K562 (cell line): ENCODE data around the gene ARF1. TPM values are rescaled to one million over a fixed set of nuclear protein-coding genes. Genes with fewer than 3 reads are reported as not detected.

Experiments
- CBX2 ChIP-seq: fragments of 200-600 bp; sonication (generic); IDR thresholded peaks from one replicate; pipeline ENCODE4 v1.6.1; 2012; ENCODE audit warnings: mild to moderate bottlenecking, low read length, inconsistent platforms; ENCODE audit not compliant: insufficient read depth, poor library complexity, severe bottlenecking
- DNMT1 ChIP-seq: fragments of 450-650 bp; IDR thresholded peaks from 2 replicates; pipeline ENCODE4 v1.6.1; 2016; ENCODE audit warnings: antibody characterized with exemption, mild to moderate bottlenecking
- DPF2 ChIP-seq: fragments of 450-650 bp; IDR thresholded peaks from 2 replicates; pipeline ENCODE4 v1.6.1; 2016
- E2F8 ChIP-seq: fragments of 450-650 bp; IDR thresholded peaks from 2 replicates; pipeline ENCODE4 v1.7.1; 2018; ENCODE audit warnings: mild to moderate bottlenecking, low read depth; ENCODE audit not compliant: partially characterized antibody
- ESRRB ChIP-seq: fragments of 250-450 bp; sonication (Bioruptor Pico); IDR thresholded peaks from 2 replicates; pipeline ENCODE4 v1.5.0; 2020; ENCODE audit warnings: mild to moderate bottlenecking, moderate library complexity, borderline replicate concordance
- FOXM1 ChIP-seq, 2 experiments: fragments of 450-650 bp in 1 of 2; sonication (generic) in 1 of 2; formaldehyde crosslinking in 1 of 2; IDR thresholded peaks; 2 replicates each; pipeline versions ENCODE4 v1.6.1 to v1.9.0; 2017 to 2022; ENCODE audit warnings: low read depth in 2 of 2, mild to moderate bottlenecking in 2 of 2, missing genetic modification reagents in 1 of 2, moderate library complexity in 1 of 2
- GABPB2 ChIP-seq: fragments of 250-450 bp; sonication (Bioruptor Pico); conservative IDR thresholded peaks from 2 replicates; pipeline ENCODE4 v1.5.1; 2021; ENCODE audit warnings: mild to moderate bottlenecking
- IRF1 ChIP-seq: sonication (generic); formaldehyde crosslinking; IDR thresholded peaks from 2 replicates; pipeline ENCODE4 v1.8.0; 2022; ENCODE audit warnings: missing genetic modification reagents, mild to moderate bottlenecking, borderline replicate concordance
- LCOR ChIP-seq: sonication (generic); formaldehyde crosslinking; IDR thresholded peaks from 2 replicates; pipeline ENCODE4 v1.8.0; 2022; ENCODE audit warnings: mild to moderate bottlenecking, missing genetic modification reagents
- MAFF ChIP-seq: IDR thresholded peaks from 2 replicates; pipeline ENCODE4 v1.6.1; 2012; ENCODE audit warnings: low read length, improper control_type of control experiment
- MYC ChIP-seq, 2 experiments: fragments of 250-450 bp in 1 of 2; sonication (Bioruptor Pico) in 1 of 2; IDR thresholded peaks; 2 replicates each; pipeline versions ENCODE4 v1.5.1 to v1.6.1; 2012 to 2021; ENCODE audit warnings: low read depth in 2 of 2, borderline replicate concordance in 1 of 2, improper control_type of control experiment in 1 of 2, low read length in 1 of 2, mild to moderate bottlenecking in 1 of 2, moderate library complexity in 1 of 2
- PRDM10 ChIP-seq: fragments of 450-650 bp; IDR thresholded peaks from 2 replicates; pipeline ENCODE4 v1.6.1; 2018; ENCODE audit not compliant: partially characterized antibody
- PRPF4 ChIP-seq: fragments of 200-400 bp; formaldehyde crosslinking; IDR thresholded peaks from one replicate; pipeline ENCODE4 v1.6.1; 2017; ENCODE audit warnings: low read length, low read depth, mild to moderate bottlenecking; ENCODE audit not compliant: insufficient read depth, poor library complexity, severe bottlenecking
- RBBP5 ChIP-seq: fragments of 200-600 bp; sonication (generic); IDR thresholded peaks from 2 replicates; pipeline ENCODE4 v1.6.1; 2012; ENCODE audit warnings: borderline replicate concordance, mild to moderate bottlenecking, low read length, control low read depth, inconsistent platforms; ENCODE audit not compliant: insufficient read depth, poor library complexity, severe bottlenecking
- RBM34 ChIP-seq: fragments of 200-400 bp; formaldehyde crosslinking; IDR thresholded peaks from 2 replicates; pipeline ENCODE4 v1.6.1; 2018; ENCODE audit warnings: low read length, borderline replicate concordance; ENCODE audit not compliant: insufficient read depth
- SIN3A ChIP-seq, 2 experiments: fragments of 150-350 bp in 1 of 2; IDR thresholded peaks; 2 replicates each; pipeline ENCODE4 v1.6.1; 2011 to 2016; ENCODE audit warnings: borderline replicate concordance in 2 of 2, low read depth in 2 of 2, low read length in 2 of 2, mild to moderate bottlenecking in 2 of 2, moderate library complexity in 2 of 2; ENCODE audit not compliant: control insufficient read depth in 1 of 2
- TCF7 ChIP-seq: sonication (generic); IDR thresholded peaks from 2 replicates; pipeline ENCODE4 v1.6.1; 2016; ENCODE audit warnings: antibody characterized with exemption, borderline replicate concordance
- TEAD1 ChIP-seq, 2 experiments: fragments of 450-650 bp in 1 of 2; sonication (generic) in 1 of 2; formaldehyde crosslinking; IDR thresholded peaks; 2 replicates each; pipeline versions ENCODE4 v1.4.0 to v1.8.0; 2020 to 2022; ENCODE audit warnings: mild to moderate bottlenecking in 2 of 2, missing genetic modification reagents in 1 of 2
- ZFP36 ChIP-seq: fragments of 150-350 bp; IDR thresholded peaks from 2 replicates; pipeline ENCODE4 v1.6.1; 2018; ENCODE audit warnings: low read length, low read depth; ENCODE audit not compliant: partially characterized antibody
- ZKSCAN1 ChIP-seq: fragments of 150-350 bp; IDR thresholded peaks from 2 replicates; pipeline ENCODE4 v1.6.1; 2016; ENCODE audit warnings: low read depth, low read length
- polyA plus RNA-seq, 8 experiments: library from polyadenylated mRNA; depleted of rRNA in 4 of 8; stranded (reverse) in 5 of 8; unstranded in 3 of 8; fragments of >200 nt; fragmentation: Nextera tagmentation in 2 of 8; fragmentation: Illumina TruSeq in 1 of 8; extraction: Ambion mirVana in 2 of 8; extraction: Trizol in 1 of 8; gene quantifications; 2 replicates each; pipeline versions ENCODE4 v1.2.1 to v1.2.3, GENCODE V29; 2011 to 2014; ENCODE audit warnings: inconsistent platforms in 1 of 8, missing spikeins in 1 of 8
- total RNA-seq, 7 experiments: library from RNA; depleted of rRNA in 6 of 7; stranded (reverse); fragments of >200 nt in 6 of 7; fragmentation: Illumina TruSeq in 2 of 7; extraction: Trizol in 2 of 7; gene quantifications; 2 replicates each; pipeline versions ENCODE4 v1.2.1 to v1.2.3, GENCODE V29; 2011 to 2021; ENCODE audit warnings: low replicate concordance in 1 of 7

The ARF1 gene
- total and polyA plus RNA-seq, 9 of the 15 experiments (the other 6 are each of a cell fraction or from before 2014, with no cell fraction given), result 69.8 to 593 (median 325) TPM

GRCh38 chr1:228083871-228084278, 1.4 kb downstream of the ARF1 start (continued):
- TF ChIP-seq E2F8 (no peak), MAFF (no peak), LCOR (CRISPR knock-in tag) (no peak; the same call in 1 of the 2 replicates), SIN3A (IDR thresholded peaks at IDR 0.05; ENCODE audit: borderline replicate concordance in 2 of 2, control insufficient read depth in 1 of 2, low read depth in 2 of 2, low read length in 2 of 2) (peak in 1 of 2 experiments; percentile 52; a peak in 1 of 4 replicates), GABPB2 (CRISPR knock-in tag) (no peak), MYC (IDR thresholded peaks at IDR 0.05; ENCODE audit: low read depth, low read length) (peak; percentile 52; the same call in 1 of the 2 replicates), MYC (CRISPR knock-in tag; IDR thresholded peaks at IDR 0.05; ENCODE audit: borderline replicate concordance, low read depth) (peak; percentile 80; the same call in 1 of the 2 replicates), TCF7 (no peak), DNMT1 (no peak), FOXM1 (IDR thresholded peaks at IDR 0.05; ENCODE audit: low read depth) (no peak; the same call in 1 of the 2 replicates), FOXM1 (CRISPR knock-in tag; IDR thresholded peaks at IDR 0.05; ENCODE audit: low read depth) (no peak), PRPF4 (no peak), PRDM10 (no peak), RBM34 (no peak), RBBP5 (peak; percentile 67), IRF1 (no peak), DPF2 (no peak), ZKSCAN1 (no peak), TEAD1 (CRISPR knock-in tag; IDR thresholded peaks at IDR 0.05) (0 out of 4 replicates have a peak, but pooled peaks of 1 of the 2 experiments have one; percentile 48), CBX2 (no peak), ESRRB (CRISPR knock-in tag) (no peak), ZFP36 (no peak)
